GM19193 (cell line): ENCODE data around the gene SLIT3.

Experiments
- POLR2A ChIP-seq: IDR thresholded peaks from 4 replicates; pipeline ENCODE4 v1.6.1; 2011; ENCODE audit not compliant: insufficient read depth, insufficient read length; ENCODE audit errors: extremely low read depth

Gene SLIT3

GRCh38 chr5:168830833-168831232 is 470.1 kb downstream of the SLIT3 start:
- no peak for TF ChIP-seq POLR2A

- no peak for TF ChIP-seq POLR2A
Measured at GRCh38 chr5:168829922-168830417, 471.0 kb downstream of the SLIT3 start.

GRCh38 chr5:168829044-168829443 is 471.9 kb downstream of the SLIT3 start:
- no peak for TF ChIP-seq POLR2A

GRCh38 chr5:168827636-168828035 is 473.3 kb downstream of the SLIT3 start:
- TF ChIP-seq POLR2A = no peak

- no peak for TF ChIP-seq POLR2A
Measured at GRCh38 chr5:168826246-168826725, 474.7 kb downstream of the SLIT3 start.

- no peak for TF ChIP-seq POLR2A
Measured at GRCh38 chr5:168822745-168823281, 478.1 kb downstream of the SLIT3 start.

- no peak for TF ChIP-seq POLR2A
Measured at GRCh38 chr5:168822248-168822744, 478.6 kb downstream of the SLIT3 start.

- TF ChIP-seq POLR2A = no peak
Measured at GRCh38 chr5:168820874-168821273, 480.1 kb downstream of the SLIT3 start.

- TF ChIP-seq POLR2A = no peak
Measured at GRCh38 chr5:168819004-168819621, 481.8 kb downstream of the SLIT3 start.

GRCh38 chr5:168818558-168818957 is 482.4 kb downstream of the SLIT3 start:
- TF ChIP-seq POLR2A = no peak

GRCh38 chr5:168817591-168817990 is 483.3 kb downstream of the SLIT3 start:
- TF ChIP-seq POLR2A = no peak

- TF ChIP-seq POLR2A = no peak
Measured at GRCh38 chr5:168816661-168817060, 484.3 kb downstream of the SLIT3 start.

- TF ChIP-seq POLR2A = no peak
Measured at GRCh38 chr5:168813184-168813968, 487.6 kb downstream of the SLIT3 start.

- TF ChIP-seq POLR2A = no peak
Measured at GRCh38 chr5:168810641-168811040, 490.3 kb downstream of the SLIT3 start.

- no peak for TF ChIP-seq POLR2A
Measured at GRCh38 chr5:168809218-168809617, 491.7 kb downstream of the SLIT3 start.
